HEK293 (cell line): ENCODE measurements around the gene STK36.

Experiments
- CTCF ChIA-PET: fragments of 350-600 bp; formaldehyde crosslinking; extraction: SDS; loops from one replicate; lab custom pipeline; 2021; ENCODE audit warnings: antibody characterized with exemption; lab: Yijun Ruan, JAX
- POLR2A ChIA-PET: fragments of 300-600 bp; formaldehyde crosslinking; extraction: SDS; loops from one replicate; lab custom pipeline; 2020; ENCODE audit warnings: antibody characterized with exemption, inconsistent platforms; lab: Yijun Ruan, JAX
- H3K27ac ChIP-seq: fragments of 200-500 bp; sonication (Bioruptor generic); 2 replicates; pipeline ENCODE4 v1.5.1; 2014; ENCODE audit warnings: low read depth, low read length, control low read depth, inconsistent platforms; ENCODE audit errors: extremely low read depth
- H3K36me3 ChIP-seq, 2 experiments: fragments of 200-500 bp in 1 of 2; sonication (Bioruptor generic) in 1 of 2; 1 replicate in 1 of 2; 2 replicates in 1 of 2; pipeline ENCODE4 v1.5.1; 2014 to 2017; ENCODE audit warnings: inconsistent platforms in 2 of 2, low read length in 2 of 2; ENCODE audit not compliant: control insufficient read depth in 2 of 2, insufficient read depth in 1 of 2
- H3K4me1 ChIP-seq: fragments of 200-500 bp; sonication (Bioruptor generic); 2 replicates; pipeline ENCODE4 v1.5.1; 2014; ENCODE audit warnings: mild to moderate bottlenecking, low read length, inconsistent platforms; ENCODE audit not compliant: control insufficient read depth, insufficient read depth
- H3K4me3 ChIP-seq: 2 replicates; pipeline ENCODE4 v1.5.1; 2011; ENCODE audit warnings: low read depth, mild to moderate bottlenecking, control low read depth, low read length, moderate library complexity
- H3K9me3 ChIP-seq: fragments of 200-500 bp; sonication (Bioruptor generic); 2 replicates; pipeline ENCODE4 v1.5.1; 2014; ENCODE audit warnings: low read depth, low read length, inconsistent platforms; ENCODE audit not compliant: control insufficient read depth, insufficient read depth
- GLIS2 ChIP-seq: fragments of 450-650 bp; formaldehyde crosslinking; IDR thresholded peaks from 2 replicates; pipeline ENCODE4 v1.5.1; 2016; ENCODE audit warnings: missing biosample characterization, missing genetic modification characterization
- KLF7 ChIP-seq: fragments of 450-650 bp; formaldehyde crosslinking; IDR thresholded peaks from 2 replicates; pipeline ENCODE4 v1.5.1; 2016; ENCODE audit warnings: missing biosample characterization, missing genetic modification characterization, borderline replicate concordance
- MZF1 ChIP-seq: fragments of 450-650 bp; formaldehyde crosslinking; IDR thresholded peaks from 2 replicates; pipeline ENCODE4 v1.5.1; 2017; ENCODE audit warnings: missing biosample characterization, missing genetic modification characterization, borderline replicate concordance
- TRIM28 ChIP-seq: IDR thresholded peaks from 2 replicates; pipeline ENCODE4 v1.6.1; 2011; ENCODE audit warnings: low read length, control low read depth, borderline replicate concordance
- ZBTB8A ChIP-seq: fragments of 450-650 bp; formaldehyde crosslinking; IDR thresholded peaks from 2 replicates; pipeline ENCODE4 v1.5.1; 2016; ENCODE audit warnings: missing biosample characterization, missing genetic modification characterization
- ZIC2 ChIP-seq: fragments of 450-650 bp; formaldehyde crosslinking; IDR thresholded peaks from 2 replicates; pipeline ENCODE4 v1.5.1; 2016; ENCODE audit warnings: missing biosample characterization, missing genetic modification characterization
- ZNF146 ChIP-seq: fragments of 450-650 bp; formaldehyde crosslinking; IDR thresholded peaks from 2 replicates; pipeline ENCODE4 v1.5.1; 2016; ENCODE audit warnings: missing biosample characterization, missing genetic modification characterization
- ZNF211 ChIP-seq: fragments of 450-650 bp; formaldehyde crosslinking; IDR thresholded peaks from 2 replicates; pipeline ENCODE4 v1.5.1; 2016; ENCODE audit warnings: low read depth, missing biosample characterization, missing genetic modification characterization
- ZNF23 ChIP-seq: fragments of 450-650 bp; formaldehyde crosslinking; IDR thresholded peaks from 2 replicates; pipeline ENCODE4 v1.5.1; 2016; ENCODE audit warnings: missing biosample characterization, missing genetic modification characterization, borderline replicate concordance
- ZNF37A ChIP-seq: fragments of 450-650 bp; IDR thresholded peaks from 2 replicates; pipeline ENCODE4 v1.5.1; 2018; ENCODE audit warnings: missing biosample characterization, missing genetic modification characterization
- ZNF404 ChIP-seq: fragments of 450-650 bp; formaldehyde crosslinking; IDR thresholded peaks from 2 replicates; pipeline ENCODE4 v1.5.1; 2017; ENCODE audit warnings: missing biosample characterization, missing genetic modification characterization
- ZNF621 ChIP-seq: fragments of 450-650 bp; formaldehyde crosslinking; IDR thresholded peaks from 2 replicates; pipeline ENCODE4 v1.5.1; 2017; ENCODE audit warnings: missing biosample characterization, missing genetic modification characterization
- ZNF830 ChIP-seq: fragments of 450-650 bp; IDR thresholded peaks from 2 replicates; pipeline ENCODE4 v1.5.0; 2018; ENCODE audit warnings: missing biosample characterization, missing genetic modification characterization, low read depth, mild to moderate bottlenecking, moderate library complexity
- TF ChIP-seq, protein P1 (sequence below): fragments of 450-650 bp; formaldehyde crosslinking; conservative IDR thresholded peaks from 2 replicates; pipeline ENCODE4 v1.5.1; 2016; ENCODE audit warnings: low read depth, missing biosample characterization, missing genetic modification characterization
- TF ChIP-seq, protein P2 (sequence below): fragments of 450-650 bp; formaldehyde crosslinking; IDR thresholded peaks from 2 replicates; pipeline ENCODE4 v1.5.0; 2017; ENCODE audit warnings: missing biosample characterization, missing genetic modification characterization, borderline replicate concordance
- TF ChIP-seq, protein P3 (sequence below): fragments of 450-650 bp; formaldehyde crosslinking; IDR thresholded peaks from 2 replicates; pipeline ENCODE4 v1.5.1; 2016; ENCODE audit warnings: missing biosample characterization, missing genetic modification characterization
- TF ChIP-seq, protein P4 (sequence below): fragments of 450-650 bp; formaldehyde crosslinking; IDR thresholded peaks from 2 replicates; pipeline ENCODE4 v1.5.1; 2016; ENCODE audit warnings: missing biosample characterization, missing genetic modification characterization
- TF ChIP-seq, protein P5 (sequence below): fragments of 450-650 bp; formaldehyde crosslinking; IDR thresholded peaks from 2 replicates; pipeline ENCODE4 v1.5.1; 2016; ENCODE audit warnings: missing biosample characterization, missing genetic modification characterization
- TF ChIP-seq, protein P6 (sequence below): fragments of 450-650 bp; formaldehyde crosslinking; IDR thresholded peaks from 2 replicates; pipeline ENCODE4 v1.5.1; 2016; ENCODE audit warnings: missing biosample characterization, missing genetic modification characterization, borderline replicate concordance
- TF ChIP-seq, protein P7 (sequence below): fragments of 450-650 bp; formaldehyde crosslinking; IDR thresholded peaks from 2 replicates; pipeline ENCODE4 v1.5.1; 2017; ENCODE audit warnings: missing biosample characterization, missing genetic modification characterization

Gene STK36

DNA sequence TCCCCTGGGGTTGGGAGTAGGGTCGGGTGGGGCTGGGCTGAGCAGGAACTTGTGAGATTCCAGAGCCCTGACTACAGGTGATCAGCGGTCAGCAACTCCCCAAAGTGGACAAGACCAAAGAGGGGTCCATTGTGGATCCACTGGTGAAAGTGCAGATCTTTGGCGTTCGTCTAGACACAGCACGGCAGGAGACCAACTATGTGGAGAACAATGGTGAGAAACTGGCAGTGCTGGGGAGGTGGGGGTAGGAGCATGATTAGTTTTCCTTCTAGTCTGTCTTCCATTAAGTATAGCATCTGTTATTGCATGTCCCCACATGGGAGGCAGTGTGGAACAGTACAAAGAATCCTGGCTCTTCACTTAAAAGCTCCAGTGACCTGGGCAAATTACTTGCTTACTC lies 36.2 kb upstream of the STK36 start (continued):
- TF ChIP-seq, protein P1, sequence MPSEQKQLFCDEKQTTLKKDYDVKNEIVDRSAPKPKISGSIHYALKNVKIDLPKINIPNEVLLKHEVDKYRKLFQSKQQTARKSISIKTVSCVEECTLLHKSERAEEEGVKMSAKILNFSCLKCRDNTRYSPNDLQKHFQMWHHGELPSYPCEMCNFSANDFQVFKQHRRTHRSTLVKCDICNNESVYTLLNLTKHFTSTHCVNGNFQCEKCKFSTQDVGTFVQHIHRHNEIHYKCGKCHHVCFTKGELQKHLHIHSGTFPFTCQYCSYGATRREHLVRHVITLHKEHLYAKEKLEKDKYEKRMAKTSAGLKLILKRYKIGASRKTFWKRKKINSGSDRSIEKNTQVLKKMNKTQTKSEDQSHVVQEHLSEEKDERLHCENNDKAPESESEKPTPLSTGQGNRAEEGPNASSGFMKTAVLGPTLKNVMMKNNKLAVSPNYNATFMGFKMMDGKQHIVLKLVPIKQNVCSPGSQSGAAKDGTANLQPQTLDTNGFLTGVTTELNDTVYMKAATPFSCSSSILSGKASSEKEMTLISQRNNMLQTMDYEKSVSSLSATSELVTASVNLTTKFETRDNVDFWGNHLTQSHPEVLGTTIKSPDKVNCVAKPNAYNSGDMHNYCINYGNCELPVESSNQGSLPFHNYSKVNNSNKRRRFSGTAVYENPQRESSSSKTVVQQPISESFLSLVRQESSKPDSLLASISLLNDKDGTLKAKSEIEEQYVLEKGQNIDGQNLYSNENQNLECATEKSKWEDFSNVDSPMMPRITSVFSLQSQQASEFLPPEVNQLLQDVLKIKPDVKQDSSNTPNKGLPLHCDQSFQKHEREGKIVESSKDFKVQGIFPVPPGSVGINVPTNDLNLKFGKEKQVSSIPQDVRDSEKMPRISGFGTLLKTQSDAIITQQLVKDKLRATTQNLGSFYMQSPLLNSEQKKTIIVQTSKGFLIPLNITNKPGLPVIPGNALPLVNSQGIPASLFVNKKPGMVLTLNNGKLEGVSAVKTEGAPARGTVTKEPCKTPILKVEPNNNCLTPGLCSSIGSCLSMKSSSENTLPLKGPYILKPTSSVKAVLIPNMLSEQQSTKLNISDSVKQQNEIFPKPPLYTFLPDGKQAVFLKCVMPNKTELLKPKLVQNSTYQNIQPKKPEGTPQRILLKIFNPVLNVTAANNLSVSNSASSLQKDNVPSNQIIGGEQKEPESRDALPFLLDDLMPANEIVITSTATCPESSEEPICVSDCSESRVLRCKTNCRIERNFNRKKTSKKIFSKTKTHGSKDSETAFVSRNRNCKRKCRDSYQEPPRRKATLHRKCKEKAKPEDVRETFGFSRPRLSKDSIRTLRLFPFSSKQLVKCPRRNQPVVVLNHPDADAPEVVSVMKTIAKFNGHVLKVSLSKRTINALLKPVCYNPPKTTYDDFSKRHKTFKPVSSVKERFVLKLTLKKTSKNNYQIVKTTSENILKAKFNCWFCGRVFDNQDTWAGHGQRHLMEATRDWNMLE (tag by site-specific recombination), result no peak
- TF ChIP-seq ZIC2 (tag by site-specific recombination) (no peak), TRIM28 (no peak), ZBTB8A (tag by site-specific recombination) (no peak), KLF7 (tag by site-specific recombination) (no peak), ZNF830 (tag by site-specific recombination) (no peak)

DNA sequence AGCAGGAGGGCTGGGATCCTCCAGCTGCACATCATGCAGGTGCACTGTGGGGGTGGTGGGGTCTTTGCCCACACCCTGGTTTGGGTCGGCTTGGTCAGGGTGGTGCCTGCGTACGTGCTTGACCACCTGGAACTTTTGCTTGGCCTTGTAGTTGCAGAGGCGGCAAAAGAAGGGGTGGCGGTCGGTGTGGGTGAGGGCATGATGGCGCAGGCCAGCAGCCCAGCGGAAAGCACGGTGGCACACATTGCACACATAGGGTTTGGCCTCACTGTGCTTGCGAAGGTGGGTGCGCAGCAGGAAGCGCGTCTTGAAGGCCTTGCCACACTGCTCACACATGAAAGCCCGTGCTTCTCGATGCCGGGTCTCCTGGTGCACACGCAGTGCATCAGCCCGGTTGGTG lies 33.5 kb upstream of the STK36 start:
- peaks cover 37 to 92% of the 10 kb centered on the region in 2 experiments for H3K36me3 ChIP-seq
- TF ChIP-seq, protein P2, sequence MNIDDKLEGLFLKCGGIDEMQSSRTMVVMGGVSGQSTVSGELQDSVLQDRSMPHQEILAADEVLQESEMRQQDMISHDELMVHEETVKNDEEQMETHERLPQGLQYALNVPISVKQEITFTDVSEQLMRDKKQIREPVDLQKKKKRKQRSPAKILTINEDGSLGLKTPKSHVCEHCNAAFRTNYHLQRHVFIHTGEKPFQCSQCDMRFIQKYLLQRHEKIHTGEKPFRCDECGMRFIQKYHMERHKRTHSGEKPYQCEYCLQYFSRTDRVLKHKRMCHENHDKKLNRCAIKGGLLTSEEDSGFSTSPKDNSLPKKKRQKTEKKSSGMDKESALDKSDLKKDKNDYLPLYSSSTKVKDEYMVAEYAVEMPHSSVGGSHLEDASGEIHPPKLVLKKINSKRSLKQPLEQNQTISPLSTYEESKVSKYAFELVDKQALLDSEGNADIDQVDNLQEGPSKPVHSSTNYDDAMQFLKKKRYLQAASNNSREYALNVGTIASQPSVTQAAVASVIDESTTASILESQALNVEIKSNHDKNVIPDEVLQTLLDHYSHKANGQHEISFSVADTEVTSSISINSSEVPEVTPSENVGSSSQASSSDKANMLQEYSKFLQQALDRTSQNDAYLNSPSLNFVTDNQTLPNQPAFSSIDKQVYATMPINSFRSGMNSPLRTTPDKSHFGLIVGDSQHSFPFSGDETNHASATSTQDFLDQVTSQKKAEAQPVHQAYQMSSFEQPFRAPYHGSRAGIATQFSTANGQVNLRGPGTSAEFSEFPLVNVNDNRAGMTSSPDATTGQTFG, result no peak
- TF ChIP-seq ZNF23, result no peak
- TF ChIP-seq ZNF621, result no peak
- TF ChIP-seq ZNF211 (tag by site-specific recombination), result no peak
- TF ChIP-seq GLIS2 (tag by site-specific recombination), result no peak
- TF ChIP-seq ZNF146 (tag by site-specific recombination), result no peak
- TF ChIP-seq ZNF404 (tag by site-specific recombination), result no peak
- TF ChIP-seq, protein P3, sequence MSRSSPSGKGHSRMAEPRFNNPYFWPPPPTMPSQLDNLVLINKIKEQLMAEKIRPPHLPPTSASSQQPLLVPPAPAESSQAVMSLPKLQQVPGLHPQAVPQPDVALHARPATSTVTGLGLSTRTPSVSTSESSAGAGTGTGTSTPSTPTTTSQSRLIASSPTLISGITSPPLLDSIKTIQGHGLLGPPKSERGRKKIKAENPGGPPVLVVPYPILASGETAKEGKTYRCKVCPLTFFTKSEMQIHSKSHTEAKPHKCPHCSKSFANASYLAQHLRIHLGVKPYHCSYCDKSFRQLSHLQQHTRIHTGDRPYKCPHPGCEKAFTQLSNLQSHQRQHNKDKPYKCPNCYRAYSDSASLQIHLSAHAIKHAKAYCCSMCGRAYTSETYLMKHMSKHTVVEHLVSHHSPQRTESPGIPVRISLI (tag by site-specific recombination), result no peak
- TF ChIP-seq, protein P4, sequence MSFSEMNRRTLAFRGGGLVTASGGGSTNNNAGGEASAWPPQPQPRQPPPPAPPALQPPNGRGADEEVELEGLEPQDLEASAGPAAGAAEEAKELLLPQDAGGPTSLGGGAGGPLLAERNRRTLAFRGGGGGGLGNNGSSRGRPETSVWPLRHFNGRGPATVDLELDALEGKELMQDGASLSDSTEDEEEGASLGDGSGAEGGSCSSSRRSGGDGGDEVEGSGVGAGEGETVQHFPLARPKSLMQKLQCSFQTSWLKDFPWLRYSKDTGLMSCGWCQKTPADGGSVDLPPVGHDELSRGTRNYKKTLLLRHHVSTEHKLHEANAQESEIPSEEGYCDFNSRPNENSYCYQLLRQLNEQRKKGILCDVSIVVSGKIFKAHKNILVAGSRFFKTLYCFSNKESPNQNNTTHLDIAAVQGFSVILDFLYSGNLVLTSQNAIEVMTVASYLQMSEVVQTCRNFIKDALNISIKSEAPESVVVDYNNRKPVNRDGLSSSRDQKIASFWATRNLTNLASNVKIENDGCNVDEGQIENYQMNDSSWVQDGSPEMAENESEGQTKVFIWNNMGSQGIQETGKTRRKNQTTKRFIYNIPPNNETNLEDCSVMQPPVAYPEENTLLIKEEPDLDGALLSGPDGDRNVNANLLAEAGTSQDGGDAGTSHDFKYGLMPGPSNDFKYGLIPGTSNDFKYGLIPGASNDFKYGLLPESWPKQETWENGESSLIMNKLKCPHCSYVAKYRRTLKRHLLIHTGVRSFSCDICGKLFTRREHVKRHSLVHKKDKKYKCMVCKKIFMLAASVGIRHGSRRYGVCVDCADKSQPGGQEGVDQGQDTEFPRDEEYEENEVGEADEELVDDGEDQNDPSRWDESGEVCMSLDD (tag by site-specific recombination), result no peak
- TF ChIP-seq, protein P5, sequence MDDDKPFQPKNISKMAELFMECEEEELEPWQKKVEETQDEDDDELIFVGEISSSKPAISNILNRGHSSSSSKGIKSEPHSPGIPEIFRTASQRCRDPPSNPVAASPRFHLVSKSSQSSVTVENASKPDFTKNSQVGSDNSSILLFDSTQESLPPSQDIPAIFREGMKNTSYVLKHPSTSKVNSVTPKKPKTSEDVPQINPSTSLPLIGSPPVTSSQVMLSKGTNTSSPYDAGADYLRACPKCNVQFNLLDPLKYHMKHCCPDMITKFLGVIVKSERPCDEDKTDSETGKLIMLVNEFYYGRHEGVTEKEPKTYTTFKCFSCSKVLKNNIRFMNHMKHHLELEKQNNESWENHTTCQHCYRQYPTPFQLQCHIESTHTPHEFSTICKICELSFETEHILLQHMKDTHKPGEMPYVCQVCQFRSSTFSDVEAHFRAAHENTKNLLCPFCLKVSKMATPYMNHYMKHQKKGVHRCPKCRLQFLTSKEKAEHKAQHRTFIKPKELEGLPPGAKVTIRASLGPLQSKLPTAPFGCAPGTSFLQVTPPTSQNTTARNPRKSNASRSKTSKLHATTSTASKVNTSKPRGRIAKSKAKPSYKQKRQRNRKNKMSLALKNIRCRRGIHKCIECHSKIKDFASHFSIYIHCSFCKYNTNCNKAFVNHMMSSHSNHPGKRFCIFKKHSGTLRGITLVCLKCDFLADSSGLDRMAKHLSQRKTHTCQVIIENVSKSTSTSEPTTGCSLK (tag by site-specific recombination), result no peak
- no peak for TF ChIP-seq KLF7 (tag by site-specific recombination)
- TF ChIP-seq, protein P6, sequence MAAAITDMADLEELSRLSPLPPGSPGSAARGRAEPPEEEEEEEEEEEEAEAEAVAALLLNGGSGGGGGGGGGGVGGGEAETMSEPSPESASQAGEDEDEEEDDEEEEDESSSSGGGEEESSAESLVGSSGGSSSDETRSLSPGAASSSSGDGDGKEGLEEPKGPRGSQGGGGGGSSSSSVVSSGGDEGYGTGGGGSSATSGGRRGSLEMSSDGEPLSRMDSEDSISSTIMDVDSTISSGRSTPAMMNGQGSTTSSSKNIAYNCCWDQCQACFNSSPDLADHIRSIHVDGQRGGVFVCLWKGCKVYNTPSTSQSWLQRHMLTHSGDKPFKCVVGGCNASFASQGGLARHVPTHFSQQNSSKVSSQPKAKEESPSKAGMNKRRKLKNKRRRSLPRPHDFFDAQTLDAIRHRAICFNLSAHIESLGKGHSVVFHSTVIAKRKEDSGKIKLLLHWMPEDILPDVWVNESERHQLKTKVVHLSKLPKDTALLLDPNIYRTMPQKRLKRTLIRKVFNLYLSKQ, result no peak
- no peak for TF ChIP-seq MZF1 (tag by site-specific recombination)
- TF ChIP-seq, protein P7, sequence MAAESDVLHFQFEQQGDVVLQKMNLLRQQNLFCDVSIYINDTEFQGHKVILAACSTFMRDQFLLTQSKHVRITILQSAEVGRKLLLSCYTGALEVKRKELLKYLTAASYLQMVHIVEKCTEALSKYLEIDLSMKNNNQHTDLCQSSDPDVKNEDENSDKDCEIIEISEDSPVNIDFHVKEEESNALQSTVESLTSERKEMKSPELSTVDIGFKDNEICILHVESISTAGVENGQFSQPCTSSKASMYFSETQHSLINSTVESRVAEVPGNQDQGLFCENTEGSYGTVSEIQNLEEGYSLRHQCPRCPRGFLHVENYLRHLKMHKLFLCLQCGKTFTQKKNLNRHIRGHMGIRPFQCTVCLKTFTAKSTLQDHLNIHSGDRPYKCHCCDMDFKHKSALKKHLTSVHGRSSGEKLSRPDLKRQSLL, result no peak
- no peak for TF ChIP-seq ZNF37A (tag by site-specific recombination)
- TF ChIP-seq, all 188 proteins: peak for 0
- Histone ChIP-seq H3K4me1 (no peaks in the 10 kb centered on the region), H3K4me3 (no peak overlapping the region), H3K9me3 (no peaks in the 10 kb centered on the region), H3K27ac (no peak overlapping the region)
- ChIA-PET CTCF (no interaction called here), POLR2A (no interaction called here)
